Immature natural killer cell (primary cell): ENCODE results near the gene MUC2. TPM values are rescaled to one million over a fixed set of nuclear protein-coding genes. Genes with fewer than 3 reads are reported as not detected.

Experiments used
- DNase-seq, 3 donors: peaks; one replicate each; pipeline ENCODE4 v3.0.0; 2022; ENCODE audit warnings: mixed read lengths in 1 of 3
- H3K27ac Mint-ChIP-seq, 6 donors: one replicate each; pipeline ENCODE4 v1.8.0; 2020; ENCODE audit warnings: mixed read lengths in 6 of 6, mild to moderate bottlenecking in 5 of 6, inconsistent platforms in 4 of 6, moderate library complexity in 3 of 6
- H3K27me3 Mint-ChIP-seq, 3 donors: one replicate each; pipeline ENCODE4 v1.8.0; 2020 to 2021; ENCODE audit warnings: low read depth in 3 of 3, mild to moderate bottlenecking in 3 of 3, mixed read lengths in 3 of 3, moderate library complexity in 3 of 3, inconsistent platforms in 1 of 3
- H3K36me3 Mint-ChIP-seq, 3 donors: one replicate each; pipeline ENCODE4 v1.8.0; 2020; ENCODE audit warnings: mixed read lengths in 3 of 3, inconsistent platforms in 2 of 3, mild to moderate bottlenecking in 2 of 3
- H3K4me1 Mint-ChIP-seq, 2 donors: one replicate each; pipeline ENCODE4 v1.8.0; 2020; ENCODE audit warnings: inconsistent platforms in 2 of 2, mild to moderate bottlenecking in 2 of 2, mixed read lengths in 2 of 2, moderate library complexity in 1 of 2
- H3K4me3 Mint-ChIP-seq, 5 donors: one replicate each; pipeline ENCODE4 v1.8.0; 2020; ENCODE audit warnings: mild to moderate bottlenecking in 5 of 5, mixed read lengths in 5 of 5, inconsistent platforms in 3 of 5, moderate library complexity in 3 of 5
- H3K9me3 Mint-ChIP-seq, 6 donors: one replicate each; pipeline ENCODE4 v1.8.0; 2020; ENCODE audit warnings: mild to moderate bottlenecking in 6 of 6, mixed read lengths in 6 of 6, inconsistent platforms in 4 of 6, moderate library complexity in 3 of 6
- polyA plus RNA-seq, 3 donors: library from polyadenylated mRNA; unstranded; fragments of 300-500 nt; fragmentation: Illumina TruSeq; gene quantifications; one replicate each; pipeline ENCODE4 v1.2.3, GENCODE V29; 2021

MUC2 gene
- polyA plus RNA-seq: not detected

DNA sequence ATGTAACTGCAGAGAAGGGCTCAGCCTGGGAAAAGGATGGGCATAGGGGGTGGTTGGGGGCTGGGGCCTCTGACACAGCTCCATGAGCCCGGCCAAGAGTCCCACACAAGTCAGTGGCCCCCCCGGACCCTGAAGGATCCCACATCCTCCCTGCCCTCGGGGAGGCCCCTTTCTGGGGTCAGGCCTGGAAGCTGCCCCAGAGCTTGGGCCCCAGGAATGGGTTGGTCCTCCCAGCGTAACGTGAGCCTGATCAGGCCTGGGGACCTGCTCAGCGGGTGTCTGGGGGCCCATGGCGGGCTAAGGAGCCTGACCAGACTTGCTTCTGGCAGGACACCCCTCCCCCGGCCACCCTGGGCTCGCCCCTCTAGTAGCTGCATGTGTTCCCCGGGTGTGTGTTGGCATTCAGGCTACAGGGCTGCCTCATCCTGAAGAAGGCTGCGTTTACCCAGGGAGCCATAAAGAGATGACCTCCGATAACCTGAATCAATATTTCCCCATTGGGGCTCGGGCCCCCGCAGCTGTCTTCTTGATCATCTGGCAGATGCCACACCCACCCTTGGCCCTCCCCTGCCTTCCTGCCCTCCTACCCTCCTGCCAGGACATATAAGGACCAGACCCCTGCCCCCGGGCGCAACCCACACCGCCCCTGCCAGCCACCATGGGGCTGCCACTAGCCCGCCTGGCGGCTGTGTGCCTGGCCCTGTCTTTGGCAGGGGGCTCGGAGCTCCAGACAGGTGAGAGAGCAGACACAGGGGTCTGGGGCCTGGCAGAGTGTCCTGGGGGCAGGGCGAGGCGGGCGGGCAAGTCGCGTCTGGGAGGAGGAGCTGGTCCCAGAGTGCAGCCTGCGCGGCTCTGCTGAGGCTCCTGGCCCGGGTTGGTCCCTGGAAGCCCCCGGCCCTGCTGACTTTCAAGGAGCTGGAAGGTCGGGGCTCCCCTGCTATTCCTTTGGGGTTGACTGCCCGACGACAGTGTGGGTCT is at the start of gene MUC2:
TSS of gene MUC2 (plus strand) at position 631 of the 978 bp plus-strand sequence.
- Mint-ChIP-seq H3K4me1 (no peaks in the 10 kb centered on the region), H3K27me3 (peaks cover 0 to 3% (median 3%) of the 10 kb centered on the region in 3 donors), H3K27ac (no peak within 1 kb of the TSS), H3K4me3 (no peak within 1 kb of the TSS), H3K9me3 (no peaks in the 10 kb centered on the region), H3K36me3 (no peaks in the 10 kb centered on the region)
- no peak for DNase-seq

DNA sequence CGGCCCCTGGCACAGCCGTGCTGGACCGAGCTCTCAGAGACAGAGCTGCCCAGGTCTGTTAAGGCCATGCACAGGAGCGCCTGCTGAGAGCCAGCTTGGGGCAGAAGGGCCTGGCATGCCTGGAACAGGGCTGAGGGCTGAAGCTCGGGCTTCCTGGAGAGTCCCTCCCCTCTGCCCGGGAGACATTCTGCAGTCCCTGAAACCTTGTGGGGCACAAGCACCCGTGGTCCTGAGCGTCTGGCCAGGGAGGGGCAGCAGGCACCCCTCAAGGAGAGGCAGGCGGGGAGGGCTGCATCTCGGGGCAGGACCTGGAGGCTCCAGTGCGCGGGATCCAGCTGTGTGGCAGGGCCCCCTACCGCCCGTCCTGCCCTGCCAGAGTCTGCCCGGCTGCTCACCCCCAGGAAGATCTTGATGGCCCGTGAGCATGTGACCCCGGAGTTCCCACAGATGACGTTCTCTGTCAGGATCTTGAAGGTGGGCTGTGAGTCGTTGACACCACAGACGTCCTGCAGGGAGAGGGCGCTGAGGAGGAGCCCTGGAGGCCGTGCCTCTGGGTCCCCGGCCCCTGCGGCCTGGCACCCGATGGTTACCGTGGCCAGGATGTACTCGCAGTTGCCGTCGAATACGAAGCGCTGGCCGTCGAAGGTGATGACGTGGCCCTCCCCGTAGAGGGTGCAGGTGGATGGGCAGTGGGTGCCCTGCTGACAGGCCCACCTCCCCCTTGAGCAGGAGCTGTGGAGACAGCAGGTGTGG is 49.1 kb upstream of the MUC2 start:
- Mint-ChIP-seq H3K36me3 (peaks cover 0 to 7% (median 3%) of the 10 kb centered on the region in 3 donors), H3K4me3 (no peak overlapping the region), H3K27me3 (peaks cover 0 to 4% (median 2%) of the 10 kb centered on the region in 3 donors), H3K27ac (no peak overlapping the region), H3K9me3 (no peaks in the 10 kb centered on the region), H3K4me1 (peaks cover 0 to 6% of the 10 kb centered on the region in 2 donors)
- DNase-seq: no peak

DNA sequence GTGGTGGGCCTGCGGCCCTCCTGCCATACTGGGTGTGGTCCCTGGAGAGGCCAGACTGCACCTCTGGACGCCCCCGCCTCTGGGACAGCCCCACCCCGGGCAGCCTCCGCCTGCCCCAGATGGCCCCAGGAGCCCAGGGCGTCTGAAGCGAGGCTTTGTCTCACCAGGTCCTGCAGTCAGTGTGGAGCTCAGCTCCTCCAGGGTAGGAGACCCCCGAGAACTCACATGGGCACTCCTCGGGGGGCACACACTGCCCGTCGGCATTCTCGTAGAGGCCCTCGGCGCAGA is 48.6 kb upstream of the MUC2 start:
- Mint-ChIP-seq H3K4me1 (peaks cover 0 to 6% of the 10 kb centered on the region in 2 donors), H3K27ac (no peak overlapping the region), H3K27me3 (peaks cover 0 to 4% (median 2%) of the 10 kb centered on the region in 3 donors), H3K4me3 (no peak overlapping the region), H3K36me3 (peaks cover 0 to 7% (median 3%) of the 10 kb centered on the region in 3 donors), H3K9me3 (no peaks in the 10 kb centered on the region)
- no peak for DNase-seq

DNA sequence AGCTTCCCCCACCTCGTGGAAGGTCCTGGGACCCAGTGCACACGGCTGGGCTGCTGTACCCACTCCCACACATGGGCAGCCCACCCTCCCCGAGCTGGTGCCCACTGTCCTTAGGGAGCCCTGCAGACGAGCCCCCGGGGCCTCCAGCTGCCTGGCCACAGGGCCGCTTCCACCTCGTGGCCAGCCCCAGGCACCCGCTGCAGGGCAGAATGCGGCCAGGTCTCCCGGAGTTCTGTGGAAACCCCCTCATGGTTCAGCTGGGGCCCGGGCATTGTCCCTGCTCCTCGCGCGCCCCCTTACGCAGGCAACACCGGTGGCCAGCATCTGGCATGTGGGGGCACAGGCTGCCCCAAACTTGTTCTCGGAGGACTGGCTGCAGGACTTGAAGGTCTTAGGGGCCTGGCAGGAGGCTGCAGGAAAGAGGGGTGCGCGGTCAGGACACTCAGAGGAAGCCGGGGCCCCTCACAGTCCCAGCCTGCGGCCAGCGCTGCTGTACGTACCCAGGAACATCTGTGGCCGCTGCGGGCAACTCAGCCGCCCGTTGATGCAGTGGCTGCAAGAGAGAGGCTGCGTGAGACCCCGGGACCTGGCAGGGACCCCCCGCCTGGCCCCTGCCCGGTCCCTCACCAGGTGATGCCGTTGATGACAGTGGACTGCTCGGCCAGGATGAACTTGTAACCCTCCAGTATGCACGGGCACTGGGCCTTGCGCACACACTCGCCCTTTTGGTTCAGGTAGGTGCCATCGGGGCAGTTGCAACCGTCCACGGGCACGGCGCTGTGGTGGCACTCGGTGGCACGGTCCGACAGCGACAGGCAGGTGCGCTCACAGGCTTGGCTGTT is 47.8 kb upstream of the MUC2 start:
- H3K4me1 Mint-ChIP-seq: peaks cover 0 to 6% of the 10 kb centered on the region in 2 donors
- H3K27me3 Mint-ChIP-seq: peaks cover 0 to 5% (median 4%) of the 10 kb centered on the region in 3 donors
- DNase-seq: no peak
- no peak overlapping the region for H3K4me3 Mint-ChIP-seq
- H3K27ac Mint-ChIP-seq: no peak overlapping the region
- H3K9me3 Mint-ChIP-seq: no peaks in the 10 kb centered on the region
- H3K36me3 Mint-ChIP-seq: peaks cover 0 to 7% (median 3%) of the 10 kb centered on the region in 3 donors

DNA sequence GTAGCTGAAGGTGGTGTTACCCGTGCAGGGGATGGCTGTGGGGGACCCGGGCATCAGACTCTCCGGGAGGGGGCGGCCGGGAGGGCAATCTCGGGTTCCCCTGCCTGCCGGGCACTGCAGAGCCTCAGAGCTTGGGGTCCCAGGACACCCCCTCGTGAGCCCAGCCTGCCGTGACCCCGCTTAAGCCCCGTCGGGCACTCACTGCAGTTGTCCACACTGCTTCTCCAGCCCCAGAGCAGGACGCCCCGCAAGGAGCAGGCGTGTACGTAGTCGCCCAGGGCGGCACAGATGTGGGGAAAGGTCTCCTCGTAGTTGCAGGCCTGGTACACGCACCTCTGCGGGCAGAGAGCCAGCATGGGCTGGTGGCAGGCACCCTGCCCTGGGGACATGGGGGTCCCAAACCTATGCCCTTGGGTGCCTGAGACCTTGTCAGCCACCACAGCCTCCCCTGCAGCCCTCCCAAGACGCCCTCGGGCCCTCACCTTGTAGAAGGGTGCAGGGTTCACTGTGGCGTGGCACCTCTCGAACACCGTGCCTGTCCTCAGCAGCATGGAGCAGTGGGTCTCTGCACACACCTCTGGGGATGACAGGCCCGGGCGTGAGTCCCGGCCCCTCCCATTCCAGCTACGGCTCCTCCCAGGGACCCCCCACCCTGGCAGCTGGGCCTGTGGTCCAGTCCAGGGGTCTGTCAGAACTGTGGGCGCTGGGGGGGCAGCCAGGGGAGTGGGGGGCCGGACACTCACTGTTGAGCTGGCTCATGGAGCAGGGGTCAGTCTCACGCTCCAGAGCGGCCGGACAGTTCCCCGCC is 47.0 kb upstream of the MUC2 start:
- DNase-seq: no peak
- peaks cover 0 to 6% (median 3%) of the 10 kb centered on the region in 3 donors for H3K36me3 Mint-ChIP-seq
- H3K27me3 Mint-ChIP-seq: peaks cover 3 to 8% (median 7%) of the 10 kb centered on the region in 3 donors
- no peaks in the 10 kb centered on the region for H3K9me3 Mint-ChIP-seq
- peaks cover 0 to 5% of the 10 kb centered on the region in 2 donors for H3K4me1 Mint-ChIP-seq
- no peak overlapping the region for H3K27ac Mint-ChIP-seq
- no peak overlapping the region for H3K4me3 Mint-ChIP-seq

DNA sequence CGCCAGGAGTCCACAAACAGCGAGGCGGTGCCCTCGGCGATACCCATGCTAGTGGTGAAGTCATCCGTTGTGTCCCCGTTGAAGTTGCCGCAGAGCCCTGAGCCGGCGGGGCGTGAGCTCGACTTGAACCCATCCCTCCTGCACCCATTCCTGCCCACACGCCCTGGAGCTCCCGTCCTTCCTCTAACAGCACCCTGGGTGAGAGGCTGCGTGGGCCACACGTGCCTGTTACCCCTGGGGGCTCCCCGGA is 46.5 kb upstream of the MUC2 start:
- Mint-ChIP-seq H3K27ac (no peak overlapping the region), H3K9me3 (no peaks in the 10 kb centered on the region), H3K36me3 (peaks cover 0 to under 1% (median under 1%) of the 10 kb centered on the region in 3 donors), H3K4me1 (no peaks in the 10 kb centered on the region), H3K4me3 (no peak overlapping the region), H3K27me3 (peaks cover 3 to 8% (median 8%) of the 10 kb centered on the region in 3 donors)
- DNase-seq: no peak

DNA sequence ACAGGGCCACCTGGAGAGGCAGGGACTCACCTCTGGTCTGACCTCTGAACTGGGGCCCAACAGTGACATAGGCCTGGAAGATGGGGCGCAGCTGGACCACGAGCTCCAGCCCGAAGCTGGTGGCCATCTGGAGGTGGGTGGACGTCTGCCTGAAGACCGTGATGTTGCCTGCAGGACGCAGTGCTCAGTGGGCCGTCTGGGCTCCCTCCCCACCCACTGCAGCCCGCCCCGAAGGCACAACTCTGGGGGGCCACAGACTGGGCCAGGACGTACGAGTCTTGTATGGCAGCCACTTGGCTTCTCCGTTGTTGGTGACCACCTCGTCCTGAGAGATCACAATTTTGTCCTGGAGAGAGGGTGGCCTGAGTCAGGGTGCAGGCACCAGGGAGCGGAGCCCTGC is 46.1 kb upstream of the MUC2 start:
- no peak for DNase-seq
- Mint-ChIP-seq H3K4me1 (no peaks in the 10 kb centered on the region), H3K36me3 (no peaks in the 10 kb centered on the region), H3K27me3 (peaks cover 3 to 8% (median 8%) of the 10 kb centered on the region in 3 donors), H3K27ac (no peak overlapping the region), H3K4me3 (no peak overlapping the region), H3K9me3 (no peaks in the 10 kb centered on the region)

DNA sequence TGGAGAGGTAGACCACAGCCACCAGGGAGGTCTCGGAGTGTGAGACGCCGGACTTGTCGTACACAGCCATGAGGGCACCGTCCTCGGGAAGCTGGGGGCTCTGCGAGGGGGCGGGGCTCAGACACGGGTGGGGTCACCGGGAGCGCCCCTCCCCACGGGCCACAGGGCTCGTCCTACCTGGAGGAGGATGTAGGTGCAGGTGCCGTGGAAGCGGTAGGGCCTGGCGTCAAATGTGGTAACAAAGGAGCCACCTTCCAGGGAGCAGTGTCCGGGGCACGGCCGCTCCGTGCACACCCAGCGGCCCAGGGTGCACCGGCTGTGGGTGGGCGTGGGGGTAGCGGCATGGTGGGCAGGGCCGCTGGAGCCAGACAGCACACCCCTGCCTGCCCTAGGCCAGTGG is 45.6 kb upstream of the MUC2 start:
- Mint-ChIP-seq H3K27me3 (peaks cover 3 to 9% (median 8%) of the 10 kb centered on the region in 3 donors), H3K4me3 (no peak overlapping the region), H3K4me1 (no peaks in the 10 kb centered on the region), H3K9me3 (no peaks in the 10 kb centered on the region), H3K36me3 (no peaks in the 10 kb centered on the region), H3K27ac (no peak overlapping the region)
- no peak for DNase-seq

DNA sequence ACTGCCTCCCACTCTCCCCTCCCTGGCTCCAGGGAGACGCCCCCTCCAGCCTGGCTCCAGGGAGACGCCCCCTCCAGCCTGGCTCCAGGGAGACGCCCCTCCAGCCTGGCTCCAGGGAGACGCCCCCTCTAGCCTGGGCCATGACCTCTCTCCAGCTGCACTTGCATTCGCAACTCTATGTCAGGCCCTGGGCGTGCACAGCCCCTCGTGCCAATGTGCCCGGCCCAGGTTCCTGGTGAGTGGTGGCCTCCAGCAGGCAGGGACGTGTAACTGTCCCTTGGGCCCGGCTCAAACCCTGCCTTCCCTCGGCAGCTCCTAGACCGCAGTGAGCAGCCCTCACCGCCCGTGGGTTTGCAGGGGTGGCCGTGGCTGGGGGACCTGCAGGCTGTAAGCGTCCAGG is 45.0 kb upstream of the MUC2 start:
- Mint-ChIP-seq H3K27me3 (peaks cover 3 to 9% (median 8%) of the 10 kb centered on the region in 3 donors), H3K4me3 (no peak overlapping the region), H3K36me3 (no peaks in the 10 kb centered on the region), H3K4me1 (no peaks in the 10 kb centered on the region), H3K27ac (no peak overlapping the region), H3K9me3 (no peaks in the 10 kb centered on the region)
- DNase-seq: no peak

DNA sequence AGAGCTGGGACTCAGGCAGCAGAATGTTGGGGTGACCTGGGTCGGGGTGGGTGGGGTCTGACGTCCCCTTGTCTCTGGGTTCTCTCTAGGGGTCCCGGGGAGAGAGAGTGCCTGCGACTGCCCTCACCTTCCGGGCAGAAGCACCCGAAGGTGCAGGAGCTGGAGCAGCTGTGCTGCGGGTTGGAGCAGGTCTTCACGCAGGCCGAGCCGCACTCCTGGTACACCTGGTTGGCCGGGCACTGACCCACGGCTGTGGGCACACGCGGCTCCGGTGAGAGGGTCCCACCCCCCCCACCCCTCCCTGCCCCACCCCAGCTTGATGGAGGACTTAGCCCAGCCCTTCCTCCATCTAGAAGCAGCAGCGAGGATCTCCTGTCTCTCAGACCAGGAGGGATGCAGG is 44.6 kb upstream of the MUC2 start:
- H3K27me3 Mint-ChIP-seq: peaks cover 3 to 9% (median 8%) of the 10 kb centered on the region in 3 donors
- H3K4me3 Mint-ChIP-seq: no peak overlapping the region
- no peaks in the 10 kb centered on the region for H3K4me1 Mint-ChIP-seq
- no peak overlapping the region for H3K27ac Mint-ChIP-seq
- H3K9me3 Mint-ChIP-seq: no peaks in the 10 kb centered on the region
- DNase-seq: no peak
- no peaks in the 10 kb centered on the region for H3K36me3 Mint-ChIP-seq

DNA sequence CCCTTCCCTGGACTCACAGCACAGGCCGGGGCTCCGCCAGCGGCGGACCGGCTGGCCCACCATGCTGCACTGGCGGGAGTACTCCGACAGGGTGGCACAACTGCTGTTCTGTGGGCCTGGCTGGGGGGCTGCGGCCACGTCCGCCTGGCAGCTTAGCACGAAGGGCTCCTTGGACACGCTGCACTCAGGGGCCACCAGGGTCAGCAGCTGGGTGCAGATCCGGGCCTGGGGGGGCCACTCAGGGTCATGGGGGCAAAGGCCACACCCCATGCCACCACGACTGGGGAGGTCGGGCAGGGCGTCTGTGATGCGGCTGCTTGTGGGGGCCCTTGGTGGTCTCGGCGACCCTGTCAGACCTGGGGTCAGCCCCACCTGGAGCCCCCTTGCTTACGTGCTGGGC is 44.1 kb upstream of the MUC2 start:
- H3K9me3 Mint-ChIP-seq: no peaks in the 10 kb centered on the region
- H3K4me3 Mint-ChIP-seq: no peak overlapping the region
- H3K4me1 Mint-ChIP-seq: no peaks in the 10 kb centered on the region
- H3K27ac Mint-ChIP-seq: no peak overlapping the region
- no peaks in the 10 kb centered on the region for H3K36me3 Mint-ChIP-seq
- DNase-seq: no peak
- H3K27me3 Mint-ChIP-seq: peaks cover 3 to 9% (median 8%) of the 10 kb centered on the region in 3 donors

DNA sequence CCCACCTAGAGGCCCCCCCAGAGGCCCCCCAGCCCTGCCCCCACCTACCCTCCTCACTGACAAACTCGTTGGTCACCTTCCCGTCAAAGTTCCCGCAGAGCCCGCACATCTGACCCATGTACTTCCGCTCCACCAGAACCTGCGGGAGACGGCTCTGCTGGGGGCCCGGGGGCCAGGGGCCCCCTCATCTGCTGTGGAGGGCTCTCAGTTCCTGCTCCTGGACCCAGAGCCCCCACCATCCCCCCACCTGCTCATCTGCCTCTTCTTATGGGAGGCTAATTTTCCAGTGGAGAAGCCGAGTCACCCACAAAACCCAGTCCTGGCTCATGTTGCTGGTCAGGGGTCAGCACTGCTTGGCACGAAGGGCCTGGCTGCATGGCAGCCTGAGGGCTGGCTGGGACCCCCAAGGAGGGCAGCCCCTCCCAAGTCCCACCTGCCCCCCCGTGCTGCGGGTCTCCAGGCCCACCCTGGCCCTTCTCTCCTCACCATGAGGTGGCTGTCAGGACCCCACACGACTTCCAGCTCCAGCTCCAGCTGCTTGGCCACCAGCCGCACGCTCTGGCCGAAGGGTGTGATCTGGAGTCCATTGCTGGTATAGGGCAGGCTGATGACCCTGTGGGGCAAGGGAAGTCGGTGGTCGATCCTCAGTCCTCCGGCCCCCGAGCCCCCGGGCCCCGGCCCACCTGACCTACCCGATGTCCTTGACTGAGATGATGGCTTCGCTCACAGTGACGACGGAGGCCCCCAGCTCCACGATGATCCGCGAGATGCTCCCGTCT is 43.4 kb upstream of the MUC2 start:
- Mint-ChIP-seq H3K4me1 (no peaks in the 10 kb centered on the region), H3K4me3 (no peak overlapping the region)

More for the DNA sequence above, 43.4 kb upstream of the MUC2 start:
- Mint-ChIP-seq H3K27ac (no peak overlapping the region), H3K27me3 (peaks cover 3 to 9% (median 8%) of the 10 kb centered on the region in 3 donors), H3K36me3 (no peaks in the 10 kb centered on the region), H3K9me3 (no peaks in the 10 kb centered on the region)
- no peak for DNase-seq
